ENCODE measurements around the gene IFI30. TPM values are rescaled to one million over a fixed set of nuclear protein-coding genes. Genes with fewer than 3 reads are reported as not detected.

The IFI30 gene
- total RNA-seq, 4 donors from 2014 or later: 22.4 to 92.8 (median 42.9) TPM

DNA sequence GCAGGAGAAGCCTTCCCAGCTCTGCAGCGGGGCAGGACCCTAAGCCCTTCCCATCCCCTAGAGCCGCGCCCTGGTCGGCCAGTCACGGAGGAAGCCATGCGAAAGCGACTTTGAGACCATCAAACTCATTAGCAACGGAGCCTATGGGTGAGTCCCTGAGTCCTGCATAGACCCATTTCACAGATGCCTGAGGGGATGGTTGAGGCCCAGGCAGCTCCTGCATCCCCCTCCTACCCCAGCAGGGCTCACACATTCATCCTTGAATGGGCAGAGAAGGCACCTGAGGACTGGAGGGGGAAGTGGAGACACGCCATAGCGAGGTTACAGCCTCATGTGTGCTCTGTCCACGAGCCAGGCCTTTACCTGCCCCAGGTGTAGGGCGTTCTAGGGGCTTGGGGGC lies 44.8 kb upstream of the IFI30 start:
- peaks cover 0 to 3% (median 0%) of the 10 kb centered on the region in 4 donors for H3K4me1 ChIP-seq
- no peaks in the 10 kb centered on the region for H3K9me3 ChIP-seq
- H3K27me3 ChIP-seq: no peaks in the 10 kb centered on the region
- no peak for TF ChIP-seq EP300 (IDR thresholded peaks at IDR 0.05)
- no peak for TF ChIP-seq CTCF (IDR thresholded peaks at IDR 0.05)
- TF ChIP-seq POLR2A (IDR thresholded peaks at IDR 0.05; ENCODE audit: low read depth): no peak
- no peak for TF ChIP-seq POLR2AphosphoS5 (IDR thresholded peaks at IDR 0.05)
- no peak overlapping the region for H3K27ac ChIP-seq (replicated peaks in 1 of 4)
- DNase-seq (ENCODE audit: extremely low spot score): no peak
- intact Hi-C loops (cut with DNase I): no loop called here
- 96% methylated on average over 12 of the region's 12 CpGs for WGBS
- H3K36me3 ChIP-seq: peaks cover 17 to 84% (median 53%) of the 10 kb centered on the region in 4 donors
- H3K4me3 ChIP-seq: no peak overlapping the region

- 96% methylated on average over 11 of the region's 21 CpGs for WGBS
- peaks cover 24 to 84% (median 55%) of the 10 kb centered on the region in 4 donors for H3K36me3 ChIP-seq
- no peak overlapping the region for H3K27ac ChIP-seq (replicated peaks in 1 of 4)
- H3K4me3 ChIP-seq: no peak overlapping the region
- no peak for DNase-seq (ENCODE audit: extremely low spot score)
- H3K4me1 ChIP-seq: no peaks in the 10 kb centered on the region
- H3K27me3 ChIP-seq: no peaks in the 10 kb centered on the region
- TF ChIP-seq POLR2AphosphoS5 (IDR thresholded peaks at IDR 0.05): no peak
- no peaks in the 10 kb centered on the region for H3K9me3 ChIP-seq
- intact Hi-C loops (cut with DNase I): no loop called here
Observed at GRCh38 chr19:18130523-18131242, 42.9 kb upstream of the IFI30 start.

DNA sequence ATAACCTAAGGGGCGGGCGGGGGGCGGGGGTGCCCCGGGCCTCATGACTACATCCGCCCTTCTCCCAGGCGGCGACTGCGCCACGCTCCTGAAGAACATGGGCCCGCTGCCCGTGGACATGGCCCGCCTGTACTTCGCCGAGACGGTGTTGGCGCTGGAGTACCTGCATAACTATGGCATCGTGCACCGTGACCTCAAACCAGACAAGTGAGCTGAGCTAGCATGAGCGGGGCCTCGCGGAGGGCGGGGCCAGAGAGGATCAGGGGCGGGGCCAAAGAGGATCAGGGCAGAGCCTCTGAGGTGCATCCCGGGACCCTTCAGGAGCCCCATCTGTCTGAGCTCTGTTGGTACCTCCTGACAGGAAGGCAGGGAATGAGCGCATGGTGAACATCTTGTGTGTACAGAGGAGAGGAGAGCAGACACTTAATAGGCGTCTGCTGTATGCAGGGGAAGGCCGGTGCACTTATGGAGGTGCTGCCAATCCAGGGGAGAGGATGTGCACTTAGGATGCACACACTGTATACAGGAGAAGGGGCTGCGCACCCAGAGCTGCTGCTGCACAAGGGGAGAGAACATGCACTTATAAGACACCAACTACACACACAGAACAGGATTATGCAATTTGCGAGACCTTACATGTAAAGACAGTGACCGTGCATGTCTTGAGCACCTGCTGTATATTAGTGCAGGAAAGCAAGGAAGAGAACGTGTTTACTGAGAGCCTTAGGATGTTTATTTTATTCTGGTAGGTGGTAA lies 41.6 kb upstream of the IFI30 start:
- intact Hi-C loops (cut with DNase I): no loop called here
- H3K36me3 ChIP-seq: peaks cover 24 to 89% (median 60%) of the 10 kb centered on the region in 4 donors
- no peak overlapping the region for H3K27ac ChIP-seq (replicated peaks in 1 of 4)
- H3K27me3 ChIP-seq: no peaks in the 10 kb centered on the region
- H3K4me3 ChIP-seq: no peak overlapping the region
- TF ChIP-seq POLR2AphosphoS5 (IDR thresholded peaks at IDR 0.05) (no peak), EP300 (IDR thresholded peaks at IDR 0.05) (no peak), CTCF (IDR thresholded peaks at IDR 0.05) (no peak), POLR2A (IDR thresholded peaks at IDR 0.05; ENCODE audit: low read depth) (no peak)
- H3K9me3 ChIP-seq: no peaks in the 10 kb centered on the region
- H3K4me1 ChIP-seq: no peaks in the 10 kb centered on the region
- DNase-seq (ENCODE audit: extremely low spot score): no peak
- WGBS: 90% methylated on average over 22 of the region's 31 CpGs

- Histone ChIP-seq H3K4me3 (no peak overlapping the region), H3K9me3 (no peaks in the 10 kb centered on the region), H3K27me3 (no peaks in the 10 kb centered on the region), H3K4me1 (no peaks in the 10 kb centered on the region), H3K36me3 (peaks cover 15 to 88% (median 59%) of the 10 kb centered on the region in 4 donors), H3K27ac (replicated peaks in 1 of 4) (no peak overlapping the region)
- intact Hi-C loops (cut with DNase I): no loop called here
- no peak for DNase-seq (ENCODE audit: extremely low spot score)
- TF ChIP-seq POLR2A (IDR thresholded peaks at IDR 0.05; ENCODE audit: low read depth): no peak
- no peak for TF ChIP-seq EP300 (IDR thresholded peaks at IDR 0.05)
- no peak for TF ChIP-seq CTCF (IDR thresholded peaks at IDR 0.05)
- TF ChIP-seq POLR2AphosphoS5 (IDR thresholded peaks at IDR 0.05): no peak
- 96% methylated on average over 18 of the region's 18 CpGs for WGBS
Observed at GRCh38 chr19:18135712-18136584, 37.7 kb upstream of the IFI30 start.
